Esophagus squamous epithelium (tissue), 4 donors: Measurements from ENCODE around the gene CEP170B.

Experiments used
- POLR2A ChIP-seq, 4 donors: fragments of 450-650 bp; IDR thresholded peaks; one replicate each; pipeline ENCODE4 v1.6.1; 2017; ENCODE audit warnings: antibody characterized with exemption in 4 of 4, mild to moderate bottlenecking in 4 of 4, moderate library complexity in 3 of 4
- TF ChIP-seq, protein P1 (sequence below), 6 experiments: fragments of 450-650 bp in 4 of 6; fragments of 200-600 bp in 2 of 6; sonication (generic) in 2 of 6; IDR thresholded peaks; one replicate each; pipeline ENCODE4 v1.5.1; 2016 to 2019; ENCODE audit warnings: antibody characterized with exemption in 6 of 6, mild to moderate bottlenecking in 4 of 6, moderate library complexity in 4 of 6

- TF ChIP-seq, protein P1, sequence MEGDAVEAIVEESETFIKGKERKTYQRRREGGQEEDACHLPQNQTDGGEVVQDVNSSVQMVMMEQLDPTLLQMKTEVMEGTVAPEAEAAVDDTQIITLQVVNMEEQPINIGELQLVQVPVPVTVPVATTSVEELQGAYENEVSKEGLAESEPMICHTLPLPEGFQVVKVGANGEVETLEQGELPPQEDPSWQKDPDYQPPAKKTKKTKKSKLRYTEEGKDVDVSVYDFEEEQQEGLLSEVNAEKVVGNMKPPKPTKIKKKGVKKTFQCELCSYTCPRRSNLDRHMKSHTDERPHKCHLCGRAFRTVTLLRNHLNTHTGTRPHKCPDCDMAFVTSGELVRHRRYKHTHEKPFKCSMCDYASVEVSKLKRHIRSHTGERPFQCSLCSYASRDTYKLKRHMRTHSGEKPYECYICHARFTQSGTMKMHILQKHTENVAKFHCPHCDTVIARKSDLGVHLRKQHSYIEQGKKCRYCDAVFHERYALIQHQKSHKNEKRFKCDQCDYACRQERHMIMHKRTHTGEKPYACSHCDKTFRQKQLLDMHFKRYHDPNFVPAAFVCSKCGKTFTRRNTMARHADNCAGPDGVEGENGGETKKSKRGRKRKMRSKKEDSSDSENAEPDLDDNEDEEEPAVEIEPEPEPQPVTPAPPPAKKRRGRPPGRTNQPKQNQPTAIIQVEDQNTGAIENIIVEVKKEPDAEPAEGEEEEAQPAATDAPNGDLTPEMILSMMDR (IDR thresholded peaks at IDR 0.05): no peak
- no peak for TF ChIP-seq POLR2A (IDR thresholded peaks at IDR 0.05)
Measured at GRCh38 chr14:104897330-104898194, 32.5 kb downstream of the CEP170B start.
